NCI-H446 (cell line): ENCODE results near the gene PGA5.
A peak's percentile ranks its signal among the peaks of the same experiment; 100 is the strongest.

Experiments used
- DNase-seq, 2 experiments: peaks; one replicate each; lab custom pipeline; 2025; lab: John Stamatoyannopoulos, UW

The PGA5 gene

GRCh38 chr11:61267437-61267841 is 26.5 kb downstream of the PGA5 start:
- no peak for DNase-seq

DNA sequence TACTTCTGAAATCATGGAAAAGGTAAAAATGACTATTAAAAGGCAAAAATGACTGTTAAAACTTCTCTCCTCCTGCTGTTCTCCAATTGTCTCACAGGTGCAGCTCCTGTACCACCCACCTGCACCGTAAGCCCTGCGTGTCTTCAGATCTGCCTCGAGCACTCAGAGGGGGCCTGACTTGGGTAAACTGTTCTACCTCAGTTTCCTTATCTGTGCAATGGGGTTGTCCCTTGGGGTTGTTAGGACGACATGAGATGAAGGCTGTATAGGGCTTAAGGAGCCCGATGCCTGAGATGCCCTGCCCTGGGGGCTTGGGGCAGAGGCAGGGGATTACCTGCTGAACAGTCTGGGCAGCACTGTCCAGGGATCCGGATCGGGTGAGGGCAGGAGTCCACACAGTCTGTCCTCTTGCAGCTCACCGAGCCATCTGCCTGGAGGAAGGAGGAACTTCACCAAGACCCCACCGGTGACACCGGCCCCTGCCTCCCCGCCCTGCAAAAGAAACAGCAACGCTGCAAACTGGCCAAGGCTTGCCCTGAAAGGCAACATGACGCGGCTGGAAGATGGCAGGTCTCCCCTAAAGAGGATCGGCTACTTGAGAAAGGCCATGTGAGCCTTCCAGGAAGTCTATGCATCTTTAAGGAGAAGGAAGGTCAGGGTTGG is 27.7 kb downstream of the PGA5 start:
- no peak for DNase-seq

GRCh38 chr11:61270354-61271076 is 29.5 kb downstream of the PGA5 start:
- DNase-seq = no peak

DNA sequence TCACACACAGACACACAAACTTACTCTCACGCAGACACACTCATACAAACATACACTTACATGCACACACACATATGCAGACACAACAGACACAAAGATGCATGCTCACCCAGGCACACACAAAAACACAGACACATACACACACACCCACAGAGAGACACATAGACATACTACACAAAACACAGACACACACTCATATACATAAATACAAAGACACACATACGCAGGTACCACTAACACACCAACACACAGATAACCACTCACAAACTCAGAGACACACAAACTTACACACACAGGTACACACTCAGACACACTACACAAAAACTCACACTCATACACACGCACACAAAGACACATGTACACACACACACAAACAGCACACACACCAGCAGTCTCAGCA is 31.8 kb downstream of the PGA5 start:
- DNase-seq = no peak

GRCh38 chr11:61273178-61274078 is 32.5 kb downstream of the PGA5 start:
- no peak for DNase-seq

GRCh38 chr11:61274084-61274483 is 33.1 kb downstream of the PGA5 start:
- DNase-seq = no peak

DNA sequence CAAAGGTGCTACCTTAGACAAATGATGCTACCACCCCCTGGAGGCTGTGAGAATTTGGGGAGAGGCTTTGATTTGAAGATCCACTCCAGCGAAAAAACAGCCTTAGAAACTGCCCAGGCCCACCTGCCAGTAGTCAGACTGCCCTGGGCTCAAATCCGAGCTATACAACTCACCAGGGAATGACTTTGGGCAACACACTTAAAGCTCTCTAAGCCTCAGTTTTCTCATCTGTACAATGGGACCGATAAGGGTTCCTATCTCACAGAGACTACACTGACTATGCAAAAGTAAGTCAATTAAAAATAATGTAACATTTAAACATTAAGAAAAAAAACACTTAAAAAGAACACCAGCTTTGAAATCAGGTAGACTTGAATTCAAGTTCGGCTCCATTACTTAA is 34.2 kb downstream of the PGA5 start:
- DNase-seq = no peak

- DNase-seq = no peak
These were observed 36.4 kb downstream of the PGA5 start for GRCh38 chr11:61277186-61278000.

DNA sequence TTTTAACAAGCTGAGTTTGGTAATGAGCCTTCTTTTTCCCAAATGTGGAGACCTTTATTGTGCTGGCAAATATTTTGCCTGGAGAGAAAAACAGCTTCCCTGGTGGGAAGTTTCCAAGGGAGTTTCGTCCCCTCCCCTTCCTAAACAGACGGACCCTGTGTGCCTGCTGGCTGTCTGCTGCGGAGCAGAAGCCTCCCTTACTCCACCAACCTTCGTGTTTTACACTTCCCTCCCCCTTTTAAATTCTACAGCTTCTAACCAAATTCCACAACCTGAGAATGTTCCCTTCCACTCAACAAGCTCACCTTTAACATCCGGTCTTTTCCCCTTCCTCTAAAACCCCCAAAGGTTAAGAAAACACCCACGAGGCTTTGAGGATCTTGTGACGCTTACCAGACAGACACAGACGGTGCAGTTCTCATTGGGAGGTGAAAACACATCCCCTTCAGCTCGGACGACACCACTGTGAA is 37.1 kb downstream of the PGA5 start:
- no peak for DNase-seq

- DNase-seq = no peak
These were observed 39.1 kb downstream of the PGA5 start for GRCh38 chr11:61279934-61280659.

DNA sequence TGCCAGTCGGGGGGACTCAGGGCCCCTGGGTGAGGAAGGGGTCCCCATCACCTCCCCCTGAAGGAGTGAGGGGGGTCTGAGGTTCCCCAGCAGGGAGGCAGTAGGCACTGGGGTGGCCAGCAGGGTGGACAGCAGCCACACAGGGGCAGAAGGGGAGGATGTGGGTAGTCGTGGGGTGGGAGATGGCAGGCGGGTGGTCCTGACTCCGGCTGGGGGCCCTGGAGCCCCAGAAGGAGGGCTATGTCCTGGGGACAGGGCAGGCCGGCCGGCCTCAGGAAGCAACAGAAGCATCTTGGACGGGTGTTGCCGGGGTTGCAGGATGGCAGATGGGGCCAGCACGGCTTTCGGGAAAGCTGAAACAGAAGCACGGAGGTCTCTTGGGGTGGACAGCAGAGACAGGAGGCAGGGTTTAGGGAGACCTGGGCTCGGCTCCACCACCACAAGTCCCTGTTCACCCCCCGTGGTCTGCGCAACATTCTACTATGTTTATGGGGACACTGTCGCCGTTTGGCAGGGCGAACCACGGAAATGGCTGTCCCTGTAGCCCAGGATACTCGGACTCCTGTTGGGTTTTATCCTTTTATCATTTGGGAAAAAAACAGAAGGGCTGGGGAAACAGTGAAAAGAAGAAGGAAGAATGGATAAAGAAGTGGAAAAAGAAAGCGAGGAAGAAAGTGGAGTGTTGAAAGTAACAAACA is 40.1 kb downstream of the PGA5 start:
- no peak for DNase-seq

GRCh38 chr11:61281581-61282250 is 40.7 kb downstream of the PGA5 start:
- no peak for DNase-seq

DNA sequence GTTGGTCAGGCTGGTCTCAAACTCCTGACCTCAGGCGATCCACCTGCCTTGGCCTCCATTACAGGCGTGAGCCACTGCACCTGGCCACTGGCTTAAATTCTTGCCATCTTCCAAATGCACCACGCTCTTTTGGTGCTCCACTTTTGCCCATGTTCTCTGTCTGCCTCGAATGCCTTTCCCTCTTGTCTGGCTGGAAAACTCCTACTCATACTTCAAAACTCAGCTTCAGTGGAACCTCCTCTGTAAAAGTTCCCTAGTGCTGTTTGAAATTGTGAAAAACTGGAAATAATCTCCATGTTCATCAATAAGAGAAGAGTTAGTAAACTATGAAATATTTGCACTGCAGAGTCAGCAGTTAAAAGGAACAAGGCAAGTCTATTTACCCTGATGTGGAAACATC is 42.6 kb downstream of the PGA5 start:
- DNase-seq = no peak

DNA sequence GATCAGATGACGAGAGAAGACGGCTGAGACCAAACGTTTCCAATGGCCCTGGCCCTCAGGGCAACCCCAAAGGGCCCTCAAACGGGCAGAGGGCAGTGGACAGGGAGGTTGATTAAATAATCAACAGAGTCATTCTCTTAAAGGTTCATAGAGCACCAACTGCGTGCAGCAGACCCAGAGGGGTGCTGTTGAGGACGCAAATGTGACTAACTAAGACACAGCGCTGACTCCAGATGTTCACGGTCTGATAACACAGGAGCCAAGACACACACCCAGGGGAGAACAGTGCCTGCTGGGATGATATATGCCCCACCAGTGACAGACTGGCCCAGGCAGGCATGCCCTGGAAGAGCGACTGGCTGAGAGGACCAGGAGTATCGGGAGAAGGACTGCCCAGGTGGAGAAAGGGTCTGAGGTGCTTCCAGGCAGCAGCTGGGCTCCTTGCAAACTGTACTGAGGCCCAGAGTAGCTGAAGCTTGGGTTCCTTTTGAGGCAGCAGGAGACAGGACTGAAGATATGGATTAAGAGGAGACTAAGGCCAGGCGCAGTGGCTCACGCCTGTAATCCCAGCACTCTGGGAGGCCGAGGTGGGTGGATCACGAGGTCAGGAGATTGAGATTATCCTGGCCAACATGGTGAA is 46.5 kb downstream of the PGA5 start:
- no peak for DNase-seq

DNA sequence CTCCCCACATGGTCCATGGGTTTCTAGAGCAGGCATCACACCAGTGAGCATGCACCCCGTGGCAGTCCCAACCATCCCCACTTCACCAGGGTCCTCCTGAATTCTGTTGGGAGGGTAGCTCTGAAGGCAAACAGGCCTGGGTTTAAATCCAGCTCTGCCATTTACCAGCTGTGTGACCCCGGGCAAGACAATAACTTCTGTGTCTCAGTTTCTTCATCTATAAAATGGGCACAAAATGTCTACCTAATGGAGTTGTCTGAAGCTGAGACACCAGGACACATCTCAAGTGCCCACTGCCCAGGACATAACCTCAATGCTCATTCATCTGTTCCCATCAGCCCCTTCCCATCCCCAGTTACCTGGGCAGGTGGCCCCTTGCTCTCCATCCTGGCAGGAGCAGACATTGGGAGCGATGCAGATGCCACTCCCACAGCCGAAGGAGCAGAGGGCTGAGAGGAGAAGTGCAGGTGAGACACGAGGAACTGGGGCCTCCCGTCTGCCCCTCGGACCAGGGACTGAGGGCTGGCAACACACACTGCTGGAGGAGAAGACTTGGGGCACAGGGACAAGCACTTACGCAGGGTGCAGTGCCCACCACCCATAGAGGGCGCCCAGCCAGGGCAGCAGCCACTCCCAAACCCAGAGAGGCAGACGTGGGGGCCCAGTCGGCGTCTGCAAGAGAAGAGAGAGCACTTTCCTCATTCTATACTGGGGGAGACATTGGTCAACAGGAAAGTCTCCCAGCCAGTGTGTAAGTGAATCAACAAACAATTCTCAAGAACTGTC is 50.1 kb downstream of the PGA5 start:
- no peak for DNase-seq

DNA sequence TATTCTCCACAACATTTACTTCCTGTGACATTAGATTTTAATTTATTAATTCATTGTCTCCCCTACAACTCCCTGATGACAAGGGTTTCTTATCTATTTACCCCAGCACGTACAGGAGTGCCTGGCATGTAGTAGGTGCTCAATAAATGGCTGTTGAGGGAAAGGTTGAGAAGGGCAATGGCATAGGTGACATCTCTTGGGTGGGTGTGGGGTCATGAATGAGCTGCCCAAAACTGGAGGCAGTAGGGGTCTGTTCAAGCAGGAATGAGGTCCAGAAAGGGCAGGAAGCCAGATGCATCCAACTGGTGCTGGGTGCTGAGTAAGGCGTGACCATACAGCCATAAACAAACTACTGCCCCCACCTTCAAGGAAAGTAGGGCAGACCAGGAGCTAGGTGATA is 51.4 kb downstream of the PGA5 start:
- DNase-seq = no peak

- peak in 1 of 2 experiments; percentile 26 for DNase-seq
These were observed 53.1 kb downstream of the PGA5 start for GRCh38 chr11:61293867-61294716.
